ENCODE measurements around the gene MAD1L1. TPM values are rescaled to one million over a fixed set of nuclear protein-coding genes. Genes with fewer than 3 reads are reported as not detected.

MAD1L1 gene
- total and polyA plus RNA-seq, 2 of the 13 experiments (the other 11 are each of a cell fraction or from before 2014, with no cell fraction given) = 17.4 to 64.7 TPM

DNA sequence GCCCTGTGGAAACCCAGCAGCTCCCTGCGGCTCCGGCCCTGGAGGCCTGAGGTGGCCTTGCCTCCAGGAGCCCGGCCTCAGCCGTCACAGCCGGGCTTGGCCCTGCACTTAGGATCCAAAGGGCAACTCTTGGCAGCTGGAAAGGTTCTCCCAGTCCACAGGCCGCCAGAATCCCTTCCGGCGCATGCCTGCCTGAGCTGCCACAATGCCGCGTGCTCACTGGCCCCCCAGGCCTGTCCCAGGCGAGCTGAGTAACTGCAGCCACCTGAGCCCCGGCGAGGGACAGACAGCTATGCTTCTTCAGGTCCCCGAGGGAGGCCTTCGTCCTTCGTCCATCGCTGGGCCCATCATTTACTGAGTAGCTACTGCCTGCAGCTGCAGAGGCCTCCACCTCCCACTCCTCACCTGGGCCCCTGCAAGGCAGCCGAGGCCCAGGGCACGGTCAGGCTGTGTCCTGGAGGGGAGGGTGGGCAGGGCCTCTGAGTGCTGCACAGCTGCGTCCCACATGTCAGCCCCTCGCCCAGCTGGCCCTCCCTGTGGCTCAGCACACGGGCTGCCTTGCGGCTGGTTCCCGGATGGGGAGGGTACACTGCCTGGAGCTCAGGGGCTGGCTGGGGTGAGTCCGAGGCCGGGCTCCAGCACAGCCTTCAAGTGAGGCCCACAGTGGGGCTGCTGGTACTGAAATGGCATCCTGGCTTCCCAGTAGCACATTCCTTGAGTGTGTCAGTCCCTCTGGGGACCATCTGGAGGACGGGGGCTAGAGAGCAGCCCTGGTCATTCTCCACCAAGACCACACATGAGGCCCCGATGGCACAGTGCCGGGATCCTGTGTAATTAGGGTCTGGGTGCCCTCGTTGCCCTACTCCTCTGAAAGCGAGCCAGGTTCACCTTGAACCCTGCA lies 390.2 kb downstream of the MAD1L1 start (continued):
- TF ChIP-seq, protein P1, sequence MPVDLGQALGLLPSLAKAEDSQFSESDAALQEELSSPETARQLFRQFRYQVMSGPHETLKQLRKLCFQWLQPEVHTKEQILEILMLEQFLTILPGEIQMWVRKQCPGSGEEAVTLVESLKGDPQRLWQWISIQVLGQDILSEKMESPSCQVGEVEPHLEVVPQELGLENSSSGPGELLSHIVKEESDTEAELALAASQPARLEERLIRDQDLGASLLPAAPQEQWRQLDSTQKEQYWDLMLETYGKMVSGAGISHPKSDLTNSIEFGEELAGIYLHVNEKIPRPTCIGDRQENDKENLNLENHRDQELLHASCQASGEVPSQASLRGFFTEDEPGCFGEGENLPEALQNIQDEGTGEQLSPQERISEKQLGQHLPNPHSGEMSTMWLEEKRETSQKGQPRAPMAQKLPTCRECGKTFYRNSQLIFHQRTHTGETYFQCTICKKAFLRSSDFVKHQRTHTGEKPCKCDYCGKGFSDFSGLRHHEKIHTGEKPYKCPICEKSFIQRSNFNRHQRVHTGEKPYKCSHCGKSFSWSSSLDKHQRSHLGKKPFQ (CRISPR knock-in tag; IDR thresholded peaks at IDR 0.05; ENCODE audit: insufficient replicate concordance) = no peak
- TF ChIP-seq ZFP82 (CRISPR knock-in tag; IDR thresholded peaks at IDR 0.05; ENCODE audit: borderline replicate concordance) (no peak), MAFG (CRISPR knock-in tag; IDR thresholded peaks at IDR 0.05) (no peak), MBD4 (IDR thresholded peaks at IDR 0.05; ENCODE audit: borderline replicate concordance, low read length) (no peak), ZNF670 (CRISPR knock-in tag; IDR thresholded peaks at IDR 0.05; ENCODE audit: borderline replicate concordance) (no peak), CHD2 (IDR thresholded peaks at IDR 0.05; ENCODE audit: low read depth, low read length) (no peak), ZNF556 (CRISPR knock-in tag; IDR thresholded peaks at IDR 0.05; ENCODE audit: borderline replicate concordance) (no peak), ATF7-NPFF (CRISPR knock-in tag; IDR thresholded peaks at IDR 0.05; ENCODE audit: low read depth) (no peak; the same call in 1 of the 2 replicates), NAIF1 (CRISPR knock-in tag; IDR thresholded peaks at IDR 0.05; ENCODE audit: borderline replicate concordance) (no peak), ZNF562 (CRISPR knock-in tag; IDR thresholded peaks at IDR 0.05; ENCODE audit: borderline replicate concordance) (no peak)
- TF ChIP-seq, protein P2, sequence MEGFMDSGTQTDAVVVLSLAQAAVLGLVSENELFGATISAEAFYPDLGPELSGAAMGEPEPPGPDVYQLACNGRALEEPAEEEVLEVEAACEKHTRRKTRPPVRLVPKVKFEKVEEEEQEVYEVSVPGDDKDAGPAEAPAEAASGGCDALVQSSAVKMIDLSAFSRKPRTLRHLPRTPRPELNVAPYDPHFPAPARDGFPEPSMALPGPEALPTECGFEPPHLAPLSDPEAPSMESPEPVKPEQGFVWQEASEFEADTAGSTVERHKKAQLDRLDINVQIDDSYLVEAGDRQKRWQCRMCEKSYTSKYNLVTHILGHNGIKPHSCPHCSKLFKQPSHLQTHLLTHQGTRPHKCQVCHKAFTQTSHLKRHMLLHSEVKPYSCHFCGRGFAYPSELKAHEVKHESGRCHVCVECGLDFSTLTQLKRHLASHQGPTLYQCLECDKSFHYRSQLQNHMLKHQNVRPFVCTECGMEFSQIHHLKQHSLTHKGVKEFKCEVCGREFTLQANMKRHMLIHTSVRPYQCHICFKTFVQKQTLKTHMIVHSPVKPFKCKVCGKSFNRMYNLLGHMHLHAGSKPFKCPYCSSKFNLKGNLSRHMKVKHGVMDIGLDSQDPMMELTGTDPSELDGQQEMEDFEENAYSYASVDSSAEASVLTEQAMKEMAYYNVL (CRISPR knock-in tag; IDR thresholded peaks at IDR 0.05; ENCODE audit: borderline replicate concordance) = no peak
- TF ChIP-seq, protein P3, sequence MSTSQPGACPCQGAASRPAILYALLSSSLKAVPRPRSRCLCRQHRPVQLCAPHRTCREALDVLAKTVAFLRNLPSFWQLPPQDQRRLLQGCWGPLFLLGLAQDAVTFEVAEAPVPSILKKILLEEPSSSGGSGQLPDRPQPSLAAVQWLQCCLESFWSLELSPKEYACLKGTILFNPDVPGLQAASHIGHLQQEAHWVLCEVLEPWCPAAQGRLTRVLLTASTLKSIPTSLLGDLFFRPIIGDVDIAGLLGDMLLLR (CRISPR knock-in tag; IDR thresholded peaks at IDR 0.05) = no peak
- TF ChIP-seq, protein P4, sequence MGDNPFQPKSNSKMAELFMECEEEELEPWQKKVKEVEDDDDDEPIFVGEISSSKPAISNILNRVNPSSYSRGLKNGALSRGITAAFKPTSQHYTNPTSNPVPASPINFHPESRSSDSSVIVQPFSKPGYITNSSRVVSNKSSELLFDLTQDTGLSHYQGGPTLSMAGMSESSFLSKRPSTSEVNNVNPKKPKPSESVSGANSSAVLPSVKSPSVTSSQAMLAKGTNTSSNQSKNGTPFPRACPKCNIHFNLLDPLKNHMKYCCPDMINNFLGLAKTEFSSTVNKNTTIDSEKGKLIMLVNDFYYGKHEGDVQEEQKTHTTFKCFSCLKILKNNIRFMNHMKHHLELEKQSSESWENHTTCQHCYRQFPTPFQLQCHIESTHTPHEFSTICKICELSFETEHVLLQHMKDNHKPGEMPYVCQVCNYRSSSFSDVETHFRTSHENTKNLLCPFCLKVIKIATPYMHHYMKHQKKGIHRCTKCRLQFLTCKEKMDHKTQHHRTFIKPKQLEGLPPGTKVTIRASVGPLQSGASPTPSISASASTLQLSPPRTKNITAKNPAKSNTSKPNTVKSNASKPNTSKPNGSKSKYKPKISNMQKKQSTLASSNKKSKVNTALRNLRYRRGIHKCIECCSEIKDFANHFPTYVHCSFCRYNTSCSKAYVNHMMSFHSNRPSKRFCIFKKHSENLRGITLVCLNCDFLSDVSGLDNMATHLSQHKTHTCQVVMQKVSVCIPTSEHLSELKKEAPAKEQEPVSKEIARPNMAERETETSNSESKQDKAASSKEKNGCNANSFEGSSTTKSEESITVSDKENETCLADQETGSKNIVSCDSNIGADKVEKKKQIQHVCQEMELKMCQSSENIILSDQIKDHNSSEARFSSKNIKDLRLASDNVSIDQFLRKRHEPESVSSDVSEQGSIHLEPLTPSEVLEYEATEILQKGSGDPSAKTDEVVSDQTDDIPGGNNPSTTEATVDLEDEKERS (CRISPR knock-in tag; IDR thresholded peaks at IDR 0.05) = 0 out of 2 replicates have a peak, but pooled peaks have one; percentile 33
- TF ChIP-seq, protein P5, sequence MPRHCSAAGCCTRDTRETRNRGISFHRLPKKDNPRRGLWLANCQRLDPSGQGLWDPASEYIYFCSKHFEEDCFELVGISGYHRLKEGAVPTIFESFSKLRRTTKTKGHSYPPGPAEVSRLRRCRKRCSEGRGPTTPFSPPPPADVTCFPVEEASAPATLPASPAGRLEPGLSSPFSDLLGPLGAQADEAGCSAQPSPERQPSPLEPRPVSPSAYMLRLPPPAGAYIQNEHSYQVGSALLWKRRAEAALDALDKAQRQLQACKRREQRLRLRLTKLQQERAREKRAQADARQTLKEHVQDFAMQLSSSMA (CRISPR knock-in tag; IDR thresholded peaks at IDR 0.05) = no peak
- TF ChIP-seq, protein P6, sequence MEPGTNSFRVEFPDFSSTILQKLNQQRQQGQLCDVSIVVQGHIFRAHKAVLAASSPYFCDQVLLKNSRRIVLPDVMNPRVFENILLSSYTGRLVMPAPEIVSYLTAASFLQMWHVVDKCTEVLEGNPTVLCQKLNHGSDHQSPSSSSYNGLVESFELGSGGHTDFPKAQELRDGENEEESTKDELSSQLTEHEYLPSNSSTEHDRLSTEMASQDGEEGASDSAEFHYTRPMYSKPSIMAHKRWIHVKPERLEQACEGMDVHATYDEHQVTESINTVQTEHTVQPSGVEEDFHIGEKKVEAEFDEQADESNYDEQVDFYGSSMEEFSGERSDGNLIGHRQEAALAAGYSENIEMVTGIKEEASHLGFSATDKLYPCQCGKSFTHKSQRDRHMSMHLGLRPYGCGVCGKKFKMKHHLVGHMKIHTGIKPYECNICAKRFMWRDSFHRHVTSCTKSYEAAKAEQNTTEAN (CRISPR knock-in tag; conservative IDR thresholded peaks at IDR 0.05) = 0 out of 2 replicates have a peak, but pooled peaks have one; percentile 19
- TF ChIP-seq, protein P7, sequence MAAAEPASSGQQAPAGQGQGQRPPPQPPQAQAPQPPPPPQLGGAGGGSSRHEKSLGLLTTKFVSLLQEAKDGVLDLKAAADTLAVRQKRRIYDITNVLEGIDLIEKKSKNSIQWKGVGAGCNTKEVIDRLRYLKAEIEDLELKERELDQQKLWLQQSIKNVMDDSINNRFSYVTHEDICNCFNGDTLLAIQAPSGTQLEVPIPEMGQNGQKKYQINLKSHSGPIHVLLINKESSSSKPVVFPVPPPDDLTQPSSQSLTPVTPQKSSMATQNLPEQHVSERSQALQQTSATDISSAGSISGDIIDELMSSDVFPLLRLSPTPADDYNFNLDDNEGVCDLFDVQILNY (CRISPR knock-in tag; conservative IDR thresholded peaks at IDR 0.05) = no peak

All from HepG2 (cell line).